Left lobe of liver (tissue), 2 donors: ENCODE measurements around the gene KMT5B. TPM values are rescaled to one million over a fixed set of nuclear protein-coding genes. Genes with fewer than 3 reads are reported as not detected.

Source experiments
- ATAC-seq: fragments of 200-7000 bp; cut with Tn5 transposase; one replicate; pipeline ENCODE4 v1.9.1; 2020; ENCODE audit warnings: mild to moderate bottlenecking, moderate library complexity
- DNase-seq: peaks from one replicate; pipeline ENCODE4 v3.0.0-alpha.2; 2020; ENCODE audit warnings: low spot score
- total RNA-seq: library from RNA; stranded (reverse); gene quantifications from one replicate; pipeline ENCODE4 v1.2.1, GENCODE V29; 2021
- donor health status: DM: no; HTN: no; CAD: no; lungs with moderate emphysema.
- donor health status: DM: no; HTN: yes; CAD: no.

The KMT5B gene
- total RNA-seq, 1 donor from 2014 or later = 19.3 TPM

DNA sequence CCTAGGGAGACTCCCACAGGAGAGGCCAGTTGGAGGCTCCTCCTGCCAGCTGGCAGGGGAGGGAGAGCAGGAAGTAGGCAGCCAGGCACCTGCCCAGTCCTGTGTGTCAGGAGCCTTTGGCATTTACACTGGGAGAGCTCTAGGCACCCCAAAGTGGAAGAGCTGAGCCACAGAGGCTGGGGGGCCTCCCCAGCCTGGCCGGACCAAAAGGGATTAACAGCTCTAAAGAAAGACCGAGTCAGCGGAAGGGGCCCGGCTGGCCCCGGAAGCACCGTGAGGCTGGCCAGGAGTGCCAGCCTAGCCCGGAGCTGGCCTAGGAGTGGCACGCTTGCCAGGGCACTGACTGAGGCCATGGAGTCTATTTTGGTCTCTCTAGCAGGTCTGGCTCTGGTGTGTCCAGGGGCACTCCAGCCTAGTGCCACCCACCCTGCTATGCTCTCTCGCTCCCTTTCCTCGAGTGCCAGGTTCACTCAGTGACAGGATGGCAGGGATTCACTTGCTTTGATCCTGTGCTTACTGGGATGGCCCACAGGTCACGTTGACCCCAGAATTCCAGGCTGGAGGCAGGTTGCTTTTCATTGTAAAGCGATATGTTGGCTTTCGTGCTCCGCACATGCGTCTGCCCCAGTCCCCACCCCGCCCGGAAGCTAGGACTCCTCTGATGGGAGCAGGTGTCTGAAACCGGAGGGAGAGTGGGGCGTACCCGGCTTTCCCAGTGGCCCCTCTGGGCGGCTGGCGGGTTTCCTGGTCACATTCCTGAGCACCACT, 3.3 kb upstream of the KMT5B start:
- DNase-seq = peak; percentile 57

DNA sequence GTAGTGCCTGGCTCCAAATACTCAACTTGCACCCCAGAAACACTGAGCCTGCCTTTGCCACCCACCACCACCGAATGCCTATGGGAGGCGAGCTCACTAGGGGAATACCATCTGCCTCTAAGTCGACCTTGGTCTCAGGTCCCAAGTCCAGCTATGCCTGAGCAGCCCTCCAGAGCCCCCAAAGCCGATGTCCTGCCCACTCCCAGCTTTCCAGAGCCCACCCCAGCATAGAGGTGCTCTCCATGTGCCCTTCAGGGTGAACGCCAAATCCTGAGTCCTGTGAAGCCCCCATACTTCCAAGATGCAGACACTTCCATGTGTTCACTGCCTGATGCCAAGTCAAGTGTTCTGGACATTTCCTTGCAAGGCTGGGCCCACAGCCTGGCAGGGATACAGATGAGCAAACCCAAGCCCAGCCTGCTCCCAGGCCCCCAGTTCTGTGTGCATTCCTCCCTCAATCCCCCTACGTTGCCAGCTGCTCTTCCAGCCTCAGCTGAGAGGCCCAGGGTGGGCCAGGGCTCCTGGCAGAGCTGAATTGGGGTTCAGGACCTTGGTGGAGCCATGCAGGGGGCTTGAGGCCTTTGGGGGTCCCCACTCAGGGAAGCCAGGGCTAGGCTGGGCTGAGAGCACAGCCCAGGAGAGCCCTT, 2.6 kb upstream of the KMT5B start:
- DNase-seq = no peak
- no peak for ATAC-seq

More for the DNA sequence above, 3.3 kb upstream of the KMT5B start:
- peak; percentile 52 for ATAC-seq

DNA sequence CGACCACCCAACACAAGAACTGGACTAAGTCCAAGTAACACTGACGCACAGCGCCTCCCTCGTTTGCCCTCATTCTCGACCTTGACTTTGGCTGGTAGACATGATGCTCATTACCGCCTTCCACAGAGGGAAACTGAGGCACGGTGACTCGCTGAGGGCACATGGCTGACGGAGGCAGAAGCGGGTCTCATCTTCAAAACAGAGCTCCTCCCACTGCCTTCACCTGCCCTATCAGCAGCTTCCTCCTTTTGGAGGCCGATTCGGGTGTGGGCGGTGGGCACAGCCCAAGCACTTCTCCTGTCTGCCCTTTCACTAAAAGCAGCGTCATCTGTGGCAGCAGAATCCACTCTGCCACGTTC, 2.0 kb upstream of the KMT5B start:
- ATAC-seq (no peak), DNase-seq (no peak)

DNA sequence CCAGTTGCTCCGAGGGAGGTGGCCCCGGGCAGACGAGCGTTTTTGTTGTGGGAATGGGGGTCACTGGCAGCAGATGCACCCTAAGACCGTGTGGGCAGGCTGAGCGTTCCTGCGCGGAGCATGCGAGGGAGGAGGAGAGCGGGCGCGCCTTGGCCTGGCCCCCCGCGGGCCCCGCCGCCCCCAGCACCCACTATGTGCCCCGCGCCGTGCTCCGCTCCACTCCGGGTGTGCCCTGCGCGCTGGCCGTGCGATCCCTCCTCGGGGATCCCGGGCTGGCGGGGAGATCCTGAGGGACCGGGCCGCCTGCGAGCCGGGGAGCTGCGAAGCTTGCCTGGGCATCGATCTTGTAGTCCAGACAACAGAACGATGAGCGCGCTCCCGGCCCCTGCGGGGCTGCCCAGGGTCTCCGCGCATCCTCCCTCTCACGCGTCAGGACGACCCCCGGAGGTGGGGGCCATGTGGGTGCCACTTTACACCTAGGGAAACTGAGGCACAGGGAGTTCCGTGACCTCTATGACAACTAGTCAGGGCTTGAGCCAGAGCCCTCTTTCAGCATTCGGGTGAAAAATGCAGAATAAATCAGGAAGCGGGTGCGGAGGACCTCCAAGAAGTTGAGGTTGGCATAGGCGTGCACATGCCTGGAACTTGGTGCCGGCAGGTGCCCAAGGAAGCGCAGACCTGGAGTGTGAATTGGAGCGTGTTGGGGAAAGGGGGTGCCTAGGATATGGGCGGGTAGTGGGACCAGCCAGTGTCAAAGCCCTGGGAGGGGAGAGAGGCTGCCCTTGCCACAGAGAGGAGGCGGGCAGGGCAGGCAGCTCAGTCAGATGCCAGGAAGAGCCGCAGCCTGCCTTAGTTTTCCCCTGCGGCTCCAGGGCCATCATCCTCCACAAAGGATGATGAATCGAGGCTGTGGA, 1.3 kb upstream of the KMT5B start:
- DNase-seq (peak; percentile 60), ATAC-seq (peak; percentile 1)

DNA sequence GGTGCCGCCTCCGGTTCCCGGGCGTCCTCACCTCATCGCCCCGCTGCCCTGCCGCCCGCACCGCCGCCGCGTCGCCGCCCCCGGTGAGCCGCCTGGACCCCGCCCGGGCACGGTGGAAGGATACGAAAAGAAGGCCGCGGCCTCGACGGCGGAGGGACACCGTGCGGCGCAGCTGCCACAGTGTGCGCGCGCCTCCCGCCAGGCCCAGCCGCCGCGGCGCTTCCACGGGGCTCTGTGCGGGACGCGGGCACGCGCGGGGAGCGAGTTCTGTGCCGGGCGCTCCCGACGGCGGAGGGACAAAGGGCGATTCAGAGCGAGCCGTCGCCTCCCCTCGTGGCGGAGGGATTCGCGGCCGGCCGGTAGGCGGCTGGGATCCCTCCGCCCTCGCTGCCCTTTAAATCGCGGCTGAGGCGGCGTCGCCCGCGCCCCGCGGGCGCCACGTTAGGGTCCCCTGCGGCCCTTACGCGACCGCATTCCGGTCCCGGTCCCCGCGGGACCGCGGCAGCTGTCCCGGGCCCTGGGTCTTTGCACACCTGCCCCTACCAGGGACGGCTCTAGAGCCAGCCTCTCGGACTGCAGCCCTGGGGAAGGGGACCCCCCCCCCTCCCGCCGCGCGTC, 568 bp upstream of the KMT5B start:
- DNase-seq = peak; percentile 91
- ATAC-seq = peak; percentile 74

DNA sequence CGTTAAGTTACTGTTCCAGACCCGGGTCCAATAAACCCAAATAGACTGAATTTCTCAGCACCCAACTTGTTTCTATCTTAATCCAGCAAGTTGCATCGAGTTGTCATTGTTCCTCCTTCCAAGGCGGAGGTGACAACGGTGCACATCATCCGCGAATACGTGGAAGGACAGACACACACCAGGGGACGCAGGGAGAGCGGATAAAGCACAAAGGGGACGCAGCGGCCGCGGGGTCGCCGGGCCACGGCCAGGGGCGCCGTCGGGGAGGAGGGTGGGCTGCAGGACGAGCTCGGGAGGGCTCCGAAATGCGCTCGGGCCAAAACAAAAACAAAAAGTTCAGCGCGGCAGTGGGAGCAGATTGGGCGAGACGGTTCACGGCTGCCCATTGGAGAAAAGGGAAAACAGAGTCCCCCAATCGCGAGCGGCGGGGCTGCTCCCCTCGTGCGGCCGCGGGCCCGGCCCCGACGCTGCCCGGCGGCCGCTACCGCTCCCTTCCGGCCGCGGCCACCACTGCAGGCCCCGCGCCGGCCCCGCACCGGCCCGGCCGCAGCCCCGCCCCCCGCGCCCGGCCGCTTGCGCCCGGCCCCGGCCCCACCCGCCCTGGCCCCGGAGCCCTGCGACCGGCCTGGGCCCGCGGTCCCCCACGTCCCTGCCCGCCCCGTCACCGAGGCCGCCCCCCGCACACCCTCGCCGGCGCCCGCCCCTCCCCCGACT, 518 bp downstream of the KMT5B start:
- DNase-seq = peak; percentile 77
- peak; percentile 57 for ATAC-seq

DNA sequence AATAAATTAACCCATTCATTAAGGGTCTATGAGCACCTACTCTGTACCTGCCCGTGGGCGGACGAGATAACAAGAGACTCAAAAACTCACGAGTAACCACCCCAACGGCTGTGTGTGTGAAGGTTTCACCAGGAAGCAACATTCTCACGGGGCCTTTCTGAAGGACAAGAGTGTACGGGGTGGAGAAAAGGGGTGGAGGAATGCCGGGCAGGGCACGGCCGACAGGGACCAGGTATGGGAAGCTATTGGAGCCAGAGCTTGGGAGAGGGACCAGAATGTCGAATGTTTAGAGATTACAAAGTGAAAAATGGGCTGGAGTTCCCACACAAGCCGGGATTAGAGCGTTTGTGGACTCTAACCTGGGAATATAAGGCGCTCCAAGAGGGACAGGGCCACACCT, 1.6 kb downstream of the KMT5B start:
- no peak for ATAC-seq
- no peak for DNase-seq

DNA sequence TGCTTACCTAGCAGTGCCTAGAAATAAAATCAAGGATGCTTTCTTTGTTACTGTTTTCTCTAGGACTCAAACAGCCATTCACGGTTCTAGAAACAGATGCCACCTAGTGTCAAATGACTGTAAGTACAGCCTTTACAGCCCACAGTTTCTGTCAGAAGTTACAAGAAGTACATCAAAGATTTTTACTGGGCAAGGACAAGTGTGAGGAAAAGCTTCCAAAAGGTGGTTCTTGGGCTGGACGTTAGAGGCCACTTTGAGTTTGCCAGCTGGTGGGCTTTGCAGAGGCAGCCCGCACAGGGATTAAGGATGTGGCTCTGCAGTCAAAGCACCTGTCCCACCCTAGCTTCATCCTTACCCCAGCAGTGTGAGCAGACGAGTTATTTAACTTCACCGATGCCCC, 6.9 kb downstream of the KMT5B start:
- DNase-seq (no peak), ATAC-seq (peak; percentile 73)

DNA sequence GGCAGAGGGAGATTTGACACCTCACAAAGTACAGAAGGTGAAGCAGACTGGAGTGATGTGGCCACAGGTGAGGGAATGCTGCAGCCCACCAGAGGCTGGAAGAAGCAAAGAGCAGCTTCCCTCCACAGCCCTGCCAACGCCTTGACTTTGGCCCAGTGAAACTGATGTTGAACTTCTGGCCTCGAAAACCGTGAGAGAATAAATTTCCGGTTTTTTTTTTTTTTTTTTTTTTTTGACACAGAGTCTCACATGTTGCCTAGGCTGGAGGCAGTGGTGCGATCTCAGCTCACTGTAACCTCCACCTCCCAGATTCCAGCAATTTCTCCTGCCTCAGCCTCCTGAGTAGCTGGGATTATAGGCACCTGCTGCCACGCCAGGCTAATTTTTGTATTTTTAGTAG, 8.7 kb downstream of the KMT5B start:
- ATAC-seq = no peak
- no peak for DNase-seq

DNA sequence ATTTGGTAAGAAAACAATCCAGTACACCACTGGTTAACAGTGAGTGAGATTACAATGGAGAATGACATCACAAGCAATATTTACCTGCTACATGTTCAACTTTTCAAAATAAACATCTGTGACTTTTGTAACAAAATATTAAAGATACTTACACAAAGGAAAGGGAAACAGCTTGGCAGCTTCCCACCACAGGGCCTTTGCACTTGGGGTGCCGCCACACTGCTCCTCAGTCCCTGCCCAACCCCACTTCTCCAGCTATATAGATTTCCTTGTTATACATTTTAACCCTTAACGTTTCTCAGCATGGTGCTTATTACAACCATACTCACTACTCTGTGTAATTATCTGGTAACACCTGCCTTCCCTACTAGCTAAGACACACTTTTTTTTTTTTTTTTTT, 10.9 kb downstream of the KMT5B start:
- no peak for ATAC-seq
- DNase-seq = no peak

DNA sequence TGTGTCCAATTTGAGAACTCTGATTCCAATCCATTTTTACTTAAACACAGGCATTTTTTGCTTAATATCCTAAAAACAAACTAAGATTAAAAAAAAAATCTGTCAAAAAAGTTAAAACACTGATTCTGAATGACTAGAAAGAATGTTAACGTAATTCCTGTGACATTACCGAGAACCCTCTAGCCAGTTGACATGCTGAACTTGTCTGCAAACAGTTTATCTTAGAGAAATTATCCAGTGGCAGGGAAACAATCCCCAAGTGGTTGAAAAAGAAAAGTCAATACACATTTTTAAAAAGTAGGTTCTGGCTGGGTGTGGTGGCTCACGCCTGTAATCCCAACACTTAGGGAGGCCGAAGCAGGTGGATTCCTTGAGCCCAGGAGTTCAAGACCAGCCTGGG, 11.6 kb downstream of the KMT5B start:
- DNase-seq = no peak
- ATAC-seq = no peak

DNA sequence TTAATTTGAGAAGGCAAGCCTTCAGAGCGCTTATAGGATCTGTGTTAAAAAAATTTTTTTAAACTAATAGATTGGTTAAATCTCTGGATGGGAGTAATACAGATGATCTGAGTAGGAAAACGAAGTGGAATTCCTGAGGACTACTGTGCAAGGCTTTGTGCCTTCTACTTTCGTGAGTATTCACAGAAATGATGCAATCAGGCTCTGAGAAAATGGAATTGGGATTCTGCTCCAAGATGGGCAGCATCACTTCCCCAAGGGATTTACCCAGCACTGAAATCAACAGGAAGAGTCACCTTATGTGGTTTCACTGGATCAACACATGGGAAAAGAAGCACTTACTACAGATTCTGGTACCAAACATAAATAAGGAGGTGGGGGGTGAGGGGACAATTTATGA, 12.5 kb downstream of the KMT5B start:
- ATAC-seq = no peak
- no peak for DNase-seq

DNA sequence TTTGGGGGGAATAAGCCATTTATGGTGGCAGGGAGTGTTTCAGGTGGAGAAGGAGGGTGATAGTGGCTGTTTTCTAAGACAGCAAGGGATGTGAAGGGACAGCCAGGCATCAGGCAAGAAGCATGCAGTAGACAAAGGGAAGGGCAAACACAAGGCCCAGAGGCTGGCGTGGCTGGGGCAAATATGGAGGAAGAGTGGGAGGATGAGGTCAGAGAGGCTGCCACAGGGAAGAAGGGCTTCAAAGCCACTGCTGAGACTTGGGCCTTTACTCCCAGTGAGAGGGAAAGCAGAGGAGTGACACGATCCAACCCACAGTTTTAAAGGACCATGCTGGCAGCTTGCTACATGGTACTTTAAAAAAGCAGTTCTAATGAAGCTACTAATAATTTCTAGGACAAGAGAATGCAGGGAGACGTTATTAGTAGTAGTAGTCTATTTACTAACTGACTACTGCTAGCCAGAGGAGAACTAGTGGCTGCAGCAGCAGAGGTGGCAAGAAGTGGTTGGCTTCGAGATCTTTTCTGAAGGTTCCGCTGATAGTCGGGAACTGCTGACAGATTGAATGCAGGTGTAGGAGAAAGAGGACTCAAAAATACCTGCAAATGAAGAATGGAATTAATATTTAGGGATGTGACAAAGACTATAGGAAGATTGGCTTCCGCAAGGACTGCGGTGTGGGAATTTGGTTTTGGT, 13.7 kb downstream of the KMT5B start:
- ATAC-seq (no peak), DNase-seq (no peak)

DNA sequence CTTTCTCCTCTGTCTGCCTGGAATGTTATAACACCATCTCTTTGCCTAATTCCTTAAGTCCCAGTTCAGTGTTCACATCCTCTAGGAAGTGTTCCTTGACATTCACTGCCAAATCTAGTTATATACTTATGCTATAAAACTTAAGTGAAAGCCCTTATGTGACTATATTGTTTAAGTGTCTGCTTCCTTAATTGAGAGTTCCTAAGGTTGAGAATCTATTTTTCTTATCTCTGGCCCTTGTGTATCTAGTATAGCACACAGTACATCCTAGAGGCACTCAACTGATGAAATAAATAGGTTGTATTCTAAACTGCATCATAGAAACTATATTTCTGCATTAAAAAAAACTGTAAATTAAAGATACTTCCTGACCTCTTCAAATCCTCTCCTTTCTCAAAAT, 16.9 kb downstream of the KMT5B start:
- ATAC-seq (no peak), DNase-seq (no peak)

DNA sequence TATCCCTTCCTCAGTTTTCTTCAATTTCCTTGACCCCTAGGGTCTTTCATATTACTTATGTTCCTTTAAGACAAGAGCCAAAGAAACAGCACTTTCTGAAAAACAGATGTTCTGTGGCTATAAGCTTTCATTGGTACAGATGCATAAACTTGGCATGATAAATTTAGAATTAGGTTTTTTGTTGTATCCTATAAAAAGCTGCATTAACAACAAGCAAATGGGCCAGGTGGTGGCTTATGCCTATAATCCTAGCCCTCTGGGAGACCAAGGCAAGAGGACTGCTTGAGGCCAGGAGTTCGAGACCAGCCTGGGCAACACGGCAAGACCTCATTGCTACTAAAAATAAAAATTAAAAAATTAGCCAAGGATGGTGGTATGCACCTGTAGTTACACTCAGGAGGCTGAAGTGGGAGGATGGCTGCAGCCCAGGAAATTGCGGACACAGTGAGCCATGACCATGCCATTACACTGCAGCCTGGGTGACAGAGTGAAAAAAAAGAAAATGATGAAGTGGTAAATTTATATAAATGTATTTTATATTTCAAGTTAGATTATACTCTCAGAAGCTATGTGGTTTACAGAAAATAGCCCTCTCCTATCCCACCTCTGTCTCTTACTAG, 18.3 kb downstream of the KMT5B start:
- ATAC-seq (no peak), DNase-seq (no peak)

DNA sequence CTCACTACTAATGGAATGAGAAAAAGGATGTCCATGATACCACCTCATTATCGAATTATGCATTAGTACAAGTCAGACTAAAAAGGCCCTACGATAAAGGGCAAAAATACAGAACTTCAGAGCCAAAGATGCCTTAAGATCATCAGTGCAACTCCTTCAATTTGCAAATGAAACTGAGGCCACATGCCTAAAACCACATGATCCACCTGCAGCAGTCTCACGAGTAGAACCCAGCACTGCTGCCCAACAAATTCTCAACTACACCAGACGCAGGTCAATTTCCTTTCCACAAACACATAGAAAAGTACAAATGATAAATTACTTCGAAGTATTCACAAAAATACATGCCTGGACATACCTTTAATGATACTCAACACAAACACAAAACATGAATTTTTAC, 20.1 kb downstream of the KMT5B start:
- no peak for ATAC-seq
- DNase-seq = no peak

DNA sequence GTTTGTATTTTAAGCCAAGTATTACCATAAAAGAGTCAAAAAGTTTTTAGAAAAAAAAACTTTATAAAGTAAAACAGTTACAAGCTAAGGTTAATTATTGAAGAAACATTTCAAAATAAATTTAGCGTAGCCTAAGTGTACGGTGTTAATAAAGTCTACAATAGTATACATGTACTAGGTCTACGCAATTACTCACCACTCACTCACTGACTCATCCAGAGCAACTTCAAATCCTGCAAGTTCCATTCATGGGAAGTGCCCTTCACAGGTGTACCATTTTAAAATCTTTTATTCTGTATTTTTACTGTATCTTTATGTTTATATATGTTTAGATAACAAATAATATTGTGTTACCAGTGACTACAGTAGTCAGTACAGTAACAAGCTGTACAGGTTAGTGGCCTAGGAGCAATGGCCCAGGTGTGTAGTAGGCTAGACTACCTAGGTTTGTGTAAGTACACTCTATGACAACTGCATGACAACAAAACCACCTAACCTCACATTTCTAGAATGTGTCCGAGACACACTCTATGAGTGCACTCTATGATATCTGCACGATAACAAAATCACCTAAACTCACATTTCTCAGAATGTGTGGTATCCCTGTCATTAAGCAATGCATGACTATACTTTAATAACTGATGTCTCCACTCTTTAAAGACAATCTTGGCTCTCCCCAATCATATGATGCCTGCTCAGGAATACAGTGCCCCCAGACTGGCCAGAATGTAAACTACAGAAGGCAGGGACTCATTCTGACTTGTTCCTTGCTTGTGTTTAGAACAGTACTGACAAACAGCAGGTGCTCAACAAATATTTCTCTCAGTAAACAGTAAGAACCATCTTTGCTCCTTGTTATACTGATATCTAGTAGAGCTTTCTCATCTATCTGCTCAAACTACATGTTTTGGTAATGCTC, 21.2 kb downstream of the KMT5B start:
- ATAC-seq (peak; percentile 40), DNase-seq (no peak)

DNA sequence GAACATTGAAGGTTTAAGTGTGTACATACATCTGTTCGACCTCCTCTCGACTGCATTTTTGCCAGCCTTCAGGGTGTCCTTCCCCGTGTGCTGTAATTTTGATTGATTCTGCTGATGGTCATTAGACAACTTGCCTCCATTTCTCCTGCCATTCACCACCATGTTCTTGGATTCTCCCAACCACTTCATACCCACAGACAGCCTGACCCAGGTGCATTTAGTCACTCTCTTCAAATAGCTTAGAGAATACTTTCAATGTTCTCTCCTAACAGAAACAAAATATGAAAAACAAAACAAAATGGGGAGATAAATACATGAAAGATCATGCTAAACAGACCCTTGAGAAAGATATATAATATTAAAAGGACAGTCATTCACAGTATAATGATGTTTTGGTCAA, 23.2 kb downstream of the KMT5B start:
- DNase-seq (no peak), ATAC-seq (no peak)

DNA sequence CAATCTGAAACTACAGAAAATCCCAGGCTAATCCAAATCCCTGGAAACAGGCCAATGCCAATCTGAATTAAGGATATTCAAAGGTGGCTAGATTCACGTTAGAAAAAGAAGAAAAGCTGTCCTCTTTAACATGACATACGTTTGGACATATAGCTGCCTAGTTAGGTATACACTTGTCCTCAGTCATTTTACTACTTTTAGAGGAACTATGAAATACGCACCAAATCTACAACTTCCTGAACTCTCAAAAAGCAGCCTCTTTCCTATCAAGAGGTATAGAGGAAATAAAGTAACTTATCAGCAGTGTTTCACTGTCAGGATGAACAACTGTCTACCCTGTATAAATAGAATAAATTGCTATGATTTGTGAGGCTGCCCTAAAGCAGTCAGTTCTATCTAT, 24.0 kb downstream of the KMT5B start:
- DNase-seq (no peak), ATAC-seq (no peak)
